Coronary artery (tissue), 2 donors: ENCODE results near the gene CPS1.

Experiments
- DNase-seq: peaks from one replicate; pipeline ENCODE4 v3.0.0-alpha.2; 2017; ENCODE audit warnings: low spot score
- H3K27ac ChIP-seq, 2 donors: fragments of 200-600 bp; sonication (generic); one replicate each; pipeline ENCODE4 v1.5.1; 2016 to 2019
- H3K4me3 ChIP-seq: fragments of 200-600 bp; sonication (generic); 2 replicates; pipeline ENCODE4 v1.5.1; 2016; ENCODE audit warnings: mild to moderate bottlenecking, moderate library complexity
- CTCF ChIP-seq: fragments of 200-600 bp; sonication (generic); IDR thresholded peaks from one replicate; pipeline ENCODE4 v1.5.1; 2019; ENCODE audit warnings: antibody characterized with exemption

The CPS1 gene

GRCh38 chr2:210681491-210681890 lies 125.1 kb downstream of the CPS1 start:
- no peak for TF ChIP-seq CTCF
- Histone ChIP-seq H3K27ac (no peak overlapping the region), H3K4me3 (no peak overlapping the region)
- DNase-seq = no peak

- TF ChIP-seq CTCF = no peak
- Histone ChIP-seq H3K27ac (no peak overlapping the region), H3K4me3 (no peak overlapping the region)
- no peak for DNase-seq
These were observed 130.0 kb downstream of the CPS1 start for GRCh38 chr2:210686401-210686800.

- TF ChIP-seq CTCF = no peak
- DNase-seq = no peak
- no peak overlapping the region for H3K4me3 ChIP-seq
- no peak overlapping the region for H3K27ac ChIP-seq
These were observed 131.5 kb downstream of the CPS1 start for GRCh38 chr2:210687786-210688470.

DNA sequence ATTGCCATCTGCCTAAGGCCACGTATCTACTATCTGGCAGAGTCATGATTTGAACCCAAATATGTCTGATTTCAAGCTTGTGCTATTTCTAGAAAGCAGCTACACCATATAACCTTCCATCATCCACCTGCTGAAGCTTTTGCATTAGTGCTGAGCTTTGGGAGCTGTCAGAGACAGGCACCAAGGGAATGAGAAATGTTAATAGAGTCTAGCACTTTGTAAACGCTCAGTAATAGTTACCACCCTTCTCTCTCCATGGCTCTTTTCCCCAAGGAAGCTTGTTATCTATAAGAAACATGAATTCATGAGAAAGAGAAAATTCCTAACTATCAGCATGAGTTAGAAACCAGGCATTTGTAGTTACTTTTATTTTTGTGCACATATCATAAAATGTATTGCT lies 151.5 kb downstream of the CPS1 start:
- Histone ChIP-seq H3K4me3 (no peak overlapping the region), H3K27ac (no peak overlapping the region)
- no peak for DNase-seq
- TF ChIP-seq CTCF = no peak

GRCh38 chr2:210713122-210713521 lies 156.7 kb downstream of the CPS1 start:
- DNase-seq = no peak
- Histone ChIP-seq H3K4me3 (no peak overlapping the region), H3K27ac (no peak overlapping the region)
- no peak for TF ChIP-seq CTCF

GRCh38 chr2:210715560-210716082 lies 159.2 kb downstream of the CPS1 start:
- DNase-seq = no peak
- Histone ChIP-seq H3K27ac (no peak overlapping the region), H3K4me3 (no peak overlapping the region)
- no peak for TF ChIP-seq CTCF

DNA sequence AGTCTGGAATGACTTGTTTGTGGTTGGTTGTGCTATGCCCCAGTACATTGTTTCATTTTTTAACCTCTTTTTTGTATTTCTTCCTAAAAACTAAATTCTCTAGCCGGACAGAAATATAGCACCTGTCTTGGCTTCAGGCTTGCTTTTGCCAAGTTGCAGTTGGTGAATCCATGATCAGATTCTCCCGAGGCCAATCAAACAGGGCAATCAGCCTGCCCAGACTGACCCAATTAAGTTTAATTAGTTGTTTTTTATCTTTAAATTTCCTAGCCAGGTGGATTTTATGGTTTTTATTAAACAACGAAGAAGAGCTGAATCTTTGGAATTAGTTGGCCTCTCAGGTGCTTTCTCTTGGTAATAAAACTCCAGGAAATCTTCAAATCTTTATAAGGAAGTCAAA lies 162.1 kb downstream of the CPS1 start:
- Histone ChIP-seq H3K4me3 (no peak overlapping the region), H3K27ac (no peak overlapping the region)
- DNase-seq = no peak
- no peak for TF ChIP-seq CTCF
